Loucy (cell line): ENCODE results near the gene CAV3.

Experiments
- H2AFZ ChIP-seq: fragments of 200-600 bp; sonication (generic); 2 replicates; pipeline ENCODE4 v1.6.0; 2016; ENCODE audit warnings: antibody characterized with exemption, mild to moderate bottlenecking, low read length, moderate library complexity
- H3F3A ChIP-seq: fragments of 200-600 bp; 2 replicates; pipeline ENCODE4 v1.6.0; 2016; ENCODE audit warnings: antibody characterized with exemption, low read depth, mild to moderate bottlenecking
- H3K27me3 ChIP-seq: fragments of 200-600 bp; sonication (generic); 2 replicates; pipeline ENCODE4 v1.6.1; 2014; ENCODE audit warnings: low read length, mild to moderate bottlenecking; ENCODE audit not compliant: insufficient read depth, poor library complexity, severe bottlenecking
- H3K36me3 ChIP-seq: fragments of 200-600 bp; sonication (generic); 2 replicates; pipeline ENCODE4 v1.6.1; 2016; ENCODE audit warnings: low read length; ENCODE audit not compliant: insufficient read depth
- H3K4me1 ChIP-seq: fragments of 200-600 bp; sonication (generic); 2 replicates; pipeline ENCODE4 v1.5.1; 2014; ENCODE audit warnings: low read length, mild to moderate bottlenecking; ENCODE audit not compliant: insufficient read depth, poor library complexity, severe bottlenecking
- H3K4me2 ChIP-seq: fragments of 200-600 bp; sonication (generic); 2 replicates; pipeline ENCODE4 v1.6.0; 2014; ENCODE audit warnings: antibody characterized with exemption, low read length, low read depth, mild to moderate bottlenecking; ENCODE audit not compliant: poor library complexity, severe bottlenecking
- H3K4me3 ChIP-seq: fragments of 200-600 bp; sonication (generic); 2 replicates; pipeline ENCODE4 v1.5.1; 2014; ENCODE audit warnings: low read length, mild to moderate bottlenecking, mixed read lengths; ENCODE audit not compliant: poor library complexity, severe bottlenecking
- H3K79me2 ChIP-seq: fragments of 200-600 bp; sonication (generic); 2 replicates; pipeline ENCODE4 v1.6.1; 2014; ENCODE audit warnings: low read length; ENCODE audit not compliant: insufficient read depth
- H3K9ac ChIP-seq: fragments of 200-600 bp; sonication (generic); 2 replicates; pipeline ENCODE4 v1.6.0; 2014; ENCODE audit warnings: mild to moderate bottlenecking, low read depth, low read length, moderate library complexity; ENCODE audit not compliant: poor library complexity, severe bottlenecking
- H3K9me2 ChIP-seq: fragments of 200-600 bp; sonication (generic); replicated peaks from 2 replicates; pipeline ENCODE4 v1.6.1; 2016; ENCODE audit warnings: low read depth, low read length, mixed read lengths
- H3K9me3 ChIP-seq: fragments of 200-600 bp; sonication (generic); 2 replicates; pipeline ENCODE4 v1.6.1; 2014; ENCODE audit warnings: mild to moderate bottlenecking, antibody characterized with exemption, low read length, low read depth; ENCODE audit not compliant: insufficient read depth
- H4K20me1 ChIP-seq: fragments of 200-600 bp; sonication (generic); 2 replicates; pipeline ENCODE4 v1.6.0; 2014; ENCODE audit warnings: antibody characterized with exemption, low read length, mild to moderate bottlenecking; ENCODE audit not compliant: insufficient read depth, poor library complexity, severe bottlenecking
- EZH2phosphoT487 ChIP-seq: fragments of 200-600 bp; IDR thresholded peaks from 2 replicates; pipeline ENCODE4 v1.6.1; 2018; ENCODE audit warnings: antibody characterized with exemption, mild to moderate bottlenecking, moderate library complexity, borderline replicate concordance
- TF ChIP-seq, protein P1 (sequence below): fragments of 200-600 bp; sonication (generic); conservative IDR thresholded peaks from 2 replicates; pipeline ENCODE4 v1.5.1; 2014; ENCODE audit warnings: mild to moderate bottlenecking, antibody characterized with exemption, low read length

The CAV3 gene

DNA sequence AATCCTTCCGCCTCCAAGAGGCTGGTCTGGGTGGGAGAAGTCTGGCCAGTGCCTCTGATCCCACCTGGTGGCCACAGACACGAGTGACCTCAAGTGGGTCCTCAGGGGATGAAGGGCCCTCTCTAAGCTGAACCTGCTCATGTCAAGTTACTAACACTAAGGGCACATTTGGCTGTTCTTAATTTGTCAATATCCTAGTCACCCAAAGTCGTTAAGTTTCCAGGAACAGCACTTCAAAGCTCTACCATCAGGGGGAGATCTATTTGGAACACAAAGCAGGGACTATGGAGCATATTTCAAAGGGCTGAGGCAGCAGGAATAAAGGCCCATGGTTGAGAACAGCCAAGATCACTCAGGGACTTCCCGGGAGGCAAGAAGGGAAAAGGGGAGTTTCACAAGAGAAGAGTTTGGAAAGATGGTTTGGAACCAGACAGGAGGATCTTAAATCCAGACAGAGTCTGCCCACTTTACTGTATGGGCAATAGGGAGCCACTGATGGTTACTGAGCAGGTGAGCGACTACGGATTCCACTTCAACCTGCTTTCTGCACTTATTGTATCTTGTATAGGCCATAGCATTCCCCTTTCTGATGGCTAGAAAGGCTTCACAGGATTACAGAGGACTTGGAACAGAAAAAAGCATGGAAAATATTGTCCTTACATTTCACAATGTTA, 22.1 kb downstream of the CAV3 start:
- no peaks in the 10 kb centered on the region for H3K79me2 ChIP-seq
- H2AFZ ChIP-seq, result no peak overlapping the region
- H3K4me2 ChIP-seq, result no peak overlapping the region
- H3K27me3 ChIP-seq, result no peaks in the 10 kb centered on the region
- no peak overlapping the region for H3K4me3 ChIP-seq
- H4K20me1 ChIP-seq, result no peaks in the 10 kb centered on the region
- no peak overlapping the region for H3K9ac ChIP-seq
- TF ChIP-seq, protein P1, sequence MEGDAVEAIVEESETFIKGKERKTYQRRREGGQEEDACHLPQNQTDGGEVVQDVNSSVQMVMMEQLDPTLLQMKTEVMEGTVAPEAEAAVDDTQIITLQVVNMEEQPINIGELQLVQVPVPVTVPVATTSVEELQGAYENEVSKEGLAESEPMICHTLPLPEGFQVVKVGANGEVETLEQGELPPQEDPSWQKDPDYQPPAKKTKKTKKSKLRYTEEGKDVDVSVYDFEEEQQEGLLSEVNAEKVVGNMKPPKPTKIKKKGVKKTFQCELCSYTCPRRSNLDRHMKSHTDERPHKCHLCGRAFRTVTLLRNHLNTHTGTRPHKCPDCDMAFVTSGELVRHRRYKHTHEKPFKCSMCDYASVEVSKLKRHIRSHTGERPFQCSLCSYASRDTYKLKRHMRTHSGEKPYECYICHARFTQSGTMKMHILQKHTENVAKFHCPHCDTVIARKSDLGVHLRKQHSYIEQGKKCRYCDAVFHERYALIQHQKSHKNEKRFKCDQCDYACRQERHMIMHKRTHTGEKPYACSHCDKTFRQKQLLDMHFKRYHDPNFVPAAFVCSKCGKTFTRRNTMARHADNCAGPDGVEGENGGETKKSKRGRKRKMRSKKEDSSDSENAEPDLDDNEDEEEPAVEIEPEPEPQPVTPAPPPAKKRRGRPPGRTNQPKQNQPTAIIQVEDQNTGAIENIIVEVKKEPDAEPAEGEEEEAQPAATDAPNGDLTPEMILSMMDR, result peak; percentile 50
- no peak for TF ChIP-seq EZH2phosphoT487
- no peaks in the 10 kb centered on the region for H3K9me2 ChIP-seq
- no peaks in the 10 kb centered on the region for H3K4me1 ChIP-seq
- no peaks in the 10 kb centered on the region for H3F3A ChIP-seq
- no peaks in the 10 kb centered on the region for H3K9me3 ChIP-seq
- no peaks in the 10 kb centered on the region for H3K36me3 ChIP-seq

- Histone ChIP-seq H3K9me2 (no peaks in the 10 kb centered on the region), H4K20me1 (no peaks in the 10 kb centered on the region)
These were observed 23.1 kb downstream of the CAV3 start for GRCh38 chr3:8756671-8757070.

DNA sequence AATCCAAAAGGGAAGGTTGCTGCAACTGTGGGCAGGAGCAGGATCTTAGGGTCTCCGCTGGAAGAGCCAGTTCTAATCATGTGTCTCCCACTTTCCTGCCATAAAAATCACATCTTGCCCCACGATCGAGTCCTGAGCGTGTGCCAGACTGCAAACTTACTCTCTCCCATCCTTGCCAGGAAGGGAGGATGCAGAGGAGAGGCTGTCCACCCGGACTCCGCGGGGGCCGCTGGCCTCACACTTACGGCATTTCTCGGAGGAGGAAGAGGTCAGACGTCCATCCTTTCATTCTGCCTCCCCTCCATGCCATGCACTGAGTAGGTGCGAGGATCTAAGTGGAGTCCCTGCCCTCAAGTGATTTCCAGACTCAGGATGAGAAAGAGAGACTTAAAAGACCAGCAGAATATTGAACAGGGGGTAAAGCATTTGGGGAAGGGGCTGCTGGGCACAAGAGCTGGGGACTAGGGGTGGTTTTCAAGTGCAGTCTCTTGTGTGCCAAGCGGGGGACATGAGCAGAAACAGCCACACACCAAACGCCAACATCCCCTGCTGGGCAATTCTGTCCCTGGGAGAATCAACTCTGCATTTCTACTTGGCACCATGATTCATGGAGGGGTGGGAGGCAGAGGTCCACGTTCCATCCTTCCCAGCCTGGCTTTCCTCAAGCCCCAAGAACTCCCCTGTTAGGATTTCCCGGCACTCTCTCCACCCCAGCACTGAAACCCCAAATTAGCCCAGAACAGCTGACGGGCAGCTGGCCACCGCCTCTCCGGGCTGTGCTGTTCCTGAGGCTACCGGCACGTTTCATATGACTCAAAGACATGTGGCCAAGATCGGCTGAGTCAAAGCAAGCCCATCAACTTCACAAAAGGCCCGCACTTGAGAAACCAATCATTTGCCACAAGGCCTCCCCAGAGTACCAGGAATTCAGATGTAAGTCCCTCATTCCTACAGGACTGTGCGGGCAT, 24.2 kb downstream of the CAV3 start:
- Histone ChIP-seq H3K4me3 (no peak overlapping the region), H2AFZ (no peak overlapping the region), H3K79me2 (no peaks in the 10 kb centered on the region), H3K4me2 (no peak overlapping the region), H3F3A (no peaks in the 10 kb centered on the region), H3K36me3 (no peaks in the 10 kb centered on the region), H3K9me3 (no peaks in the 10 kb centered on the region), H4K20me1 (no peaks in the 10 kb centered on the region), H3K9me2 (no peaks in the 10 kb centered on the region), H3K27me3 (no peaks in the 10 kb centered on the region), H3K9ac (no peak overlapping the region), H3K4me1 (no peaks in the 10 kb centered on the region)
- no peak for TF ChIP-seq EZH2phosphoT487
- TF ChIP-seq, protein P1, result no peak

More at GRCh38 chr3:8756671-8757070, 23.1 kb downstream of the CAV3 start:
- Histone ChIP-seq H3K79me2 (no peaks in the 10 kb centered on the region), H3K27me3 (no peaks in the 10 kb centered on the region), H3K9me3 (no peaks in the 10 kb centered on the region), H3K36me3 (no peaks in the 10 kb centered on the region), H3K4me1 (no peaks in the 10 kb centered on the region), H3F3A (no peaks in the 10 kb centered on the region), H3K9ac (no peak overlapping the region), H3K4me2 (no peak overlapping the region), H2AFZ (no peak overlapping the region), H3K4me3 (no peak overlapping the region)
- TF ChIP-seq, protein P1, result no peak
- TF ChIP-seq EZH2phosphoT487, result no peak
